SIG-M5 (cell line): Measurements from ENCODE around the gene CPSF7.
"Not testable (repeated sequence)": the region's sequence is repeated elsewhere in the genome, so short reads cannot be mapped to it uniquely, and the experiment has no call there.

Experiments used
- DNase-seq: peaks from one replicate; lab custom pipeline; 2025; lab: John Stamatoyannopoulos, UW

Gene CPSF7, protein sequence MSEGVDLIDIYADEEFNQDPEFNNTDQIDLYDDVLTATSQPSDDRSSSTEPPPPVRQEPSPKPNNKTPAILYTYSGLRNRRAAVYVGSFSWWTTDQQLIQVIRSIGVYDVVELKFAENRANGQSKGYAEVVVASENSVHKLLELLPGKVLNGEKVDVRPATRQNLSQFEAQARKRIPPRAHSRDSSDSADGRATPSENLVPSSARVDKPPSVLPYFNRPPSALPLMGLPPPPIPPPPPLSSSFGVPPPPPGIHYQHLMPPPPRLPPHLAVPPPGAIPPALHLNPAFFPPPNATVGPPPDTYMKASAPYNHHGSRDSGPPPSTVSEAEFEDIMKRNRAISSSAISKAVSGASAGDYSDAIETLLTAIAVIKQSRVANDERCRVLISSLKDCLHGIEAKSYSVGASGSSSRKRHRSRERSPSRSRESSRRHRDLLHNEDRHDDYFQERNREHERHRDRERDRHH

DNA sequence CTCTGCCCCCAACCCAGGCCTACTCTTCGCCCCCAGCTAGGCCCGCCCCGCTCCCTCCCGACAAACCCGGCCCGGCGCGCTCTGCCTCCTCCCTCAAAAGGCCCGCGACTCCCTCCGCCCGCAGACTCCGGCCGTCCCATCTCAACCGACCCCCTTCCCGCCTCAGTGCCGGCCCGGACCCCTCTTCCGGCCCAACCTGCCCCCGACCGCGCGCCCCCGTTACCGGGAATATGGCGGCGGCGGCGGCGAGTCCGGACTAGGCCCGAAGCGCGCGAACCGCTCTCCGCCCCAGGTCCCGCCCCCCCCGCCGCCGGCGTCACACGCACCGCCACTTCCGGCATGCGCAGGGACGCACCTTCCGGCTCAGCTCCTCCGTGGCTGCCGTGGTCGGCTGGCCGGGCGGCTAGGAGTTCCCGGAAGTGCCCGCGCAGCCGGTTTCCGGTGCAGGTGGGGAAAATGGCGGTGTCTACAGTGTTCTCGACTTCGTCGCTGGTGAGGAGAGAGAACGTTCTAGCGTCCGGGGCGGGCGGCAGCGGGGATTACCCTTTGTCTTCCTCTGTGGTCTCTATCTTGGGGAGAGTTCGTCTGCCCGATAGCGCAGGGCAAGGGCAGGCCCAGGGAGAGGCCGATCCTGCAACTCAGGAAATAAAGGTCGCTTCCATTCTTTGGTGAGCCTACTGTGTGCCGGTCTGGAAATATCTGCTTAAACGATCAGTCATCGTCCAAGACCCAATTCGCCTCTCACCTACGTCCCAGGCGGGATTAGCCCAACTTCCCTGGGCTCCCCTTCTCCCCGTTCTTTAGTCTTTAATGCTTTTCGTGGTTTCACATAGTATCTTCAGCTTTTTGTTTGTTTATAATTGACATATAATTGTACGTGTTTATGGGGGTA lies at the start of gene CPSF7, which contains the start of gene SDHAF2:
Gene CPSF7 (minus strand): TSS at position 285 of the 892 bp plus-strand sequence. CDS start 740 bp downstream, outside the sequence.
Gene SDHAF2 (plus strand): TSS at position 434 of the 892 bp plus-strand sequence. CDS start 23 bp downstream, at position 457.
- DNase-seq, result peak; percentile 67

DNA sequence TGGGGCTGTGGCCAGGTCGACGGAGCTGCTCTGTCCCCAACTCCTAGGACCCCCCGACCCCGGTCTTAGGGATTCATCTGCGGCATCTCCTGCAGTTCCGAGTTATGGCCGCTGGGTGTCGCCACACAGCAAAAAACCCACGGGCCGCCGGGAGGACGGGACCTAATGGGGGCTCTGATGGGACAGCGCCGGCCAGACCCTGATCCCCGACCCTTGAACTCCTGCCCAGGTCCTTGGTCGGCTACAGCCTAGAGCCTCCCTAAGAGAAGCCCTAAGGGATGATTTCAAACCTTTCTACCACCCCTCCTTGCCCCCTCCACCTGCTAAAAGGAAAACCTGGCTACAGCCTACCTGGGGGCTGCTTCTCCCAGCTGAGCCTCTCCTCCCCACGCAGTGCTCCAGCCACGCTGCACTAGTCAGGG lies 48.0 kb upstream of the CPSF7 start:
- DNase-seq, result no peak

DNA sequence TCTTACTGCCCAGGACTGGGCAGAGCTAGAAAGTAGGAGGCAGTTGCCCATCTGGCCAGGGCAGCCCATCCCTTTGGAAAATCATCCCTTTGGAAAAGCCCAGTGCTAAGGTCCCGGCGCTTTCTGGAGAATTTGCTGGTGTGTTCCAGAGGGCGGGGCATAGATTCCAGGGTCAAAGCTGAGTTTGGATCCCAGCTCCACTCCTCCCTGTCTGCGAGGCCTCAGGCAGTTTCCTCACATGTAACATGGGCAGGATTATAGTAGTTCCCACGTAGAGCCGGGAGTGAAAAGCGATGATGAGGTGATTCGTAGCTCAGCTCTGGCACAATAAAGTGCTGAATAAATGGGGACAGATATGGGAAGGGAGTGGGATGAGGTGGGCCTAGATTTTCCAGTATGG lies 47.4 kb upstream of the CPSF7 start:
- DNase-seq, result no peak

DNA sequence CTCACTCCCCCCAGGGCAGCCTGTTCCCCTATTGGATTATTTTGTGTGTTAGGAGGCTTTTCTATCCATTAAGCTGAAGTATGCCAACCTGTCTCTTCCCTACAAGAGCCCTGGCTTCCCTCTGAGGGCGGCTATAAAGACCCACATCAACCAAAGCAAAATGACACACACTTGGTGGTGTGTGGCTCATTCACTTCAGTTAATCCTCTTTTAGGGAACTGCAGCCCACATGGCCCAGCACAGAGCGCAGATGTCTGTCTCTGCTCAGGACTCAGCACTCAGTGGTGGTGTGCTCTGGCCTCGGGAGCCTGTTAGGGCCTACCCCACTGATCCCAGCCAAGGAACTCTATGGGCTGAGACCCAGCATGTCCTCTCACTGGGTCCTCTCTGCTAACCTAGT lies 46.6 kb upstream of the CPSF7 start:
- no peak for DNase-seq

DNA sequence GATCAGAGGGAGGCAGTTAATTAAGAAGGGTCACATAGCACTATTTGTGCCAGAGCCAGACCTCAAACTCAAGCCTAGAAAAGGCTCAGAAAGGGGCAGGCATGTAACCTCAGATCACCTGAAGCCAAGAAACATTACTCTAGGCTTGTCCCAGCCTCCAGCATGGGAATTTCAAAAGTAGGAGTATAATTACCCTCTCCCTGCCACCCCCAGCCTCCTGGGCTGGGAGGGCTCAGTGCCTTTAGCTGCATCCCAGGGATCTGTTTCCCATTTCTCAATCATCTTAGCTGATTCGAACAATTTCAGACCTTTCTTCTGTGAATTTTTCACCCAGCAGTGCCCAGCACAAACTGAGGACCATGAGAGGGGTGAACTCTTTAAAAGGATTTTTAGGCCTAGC lies 45.7 kb upstream of the CPSF7 start:
- no peak for DNase-seq

DNA sequence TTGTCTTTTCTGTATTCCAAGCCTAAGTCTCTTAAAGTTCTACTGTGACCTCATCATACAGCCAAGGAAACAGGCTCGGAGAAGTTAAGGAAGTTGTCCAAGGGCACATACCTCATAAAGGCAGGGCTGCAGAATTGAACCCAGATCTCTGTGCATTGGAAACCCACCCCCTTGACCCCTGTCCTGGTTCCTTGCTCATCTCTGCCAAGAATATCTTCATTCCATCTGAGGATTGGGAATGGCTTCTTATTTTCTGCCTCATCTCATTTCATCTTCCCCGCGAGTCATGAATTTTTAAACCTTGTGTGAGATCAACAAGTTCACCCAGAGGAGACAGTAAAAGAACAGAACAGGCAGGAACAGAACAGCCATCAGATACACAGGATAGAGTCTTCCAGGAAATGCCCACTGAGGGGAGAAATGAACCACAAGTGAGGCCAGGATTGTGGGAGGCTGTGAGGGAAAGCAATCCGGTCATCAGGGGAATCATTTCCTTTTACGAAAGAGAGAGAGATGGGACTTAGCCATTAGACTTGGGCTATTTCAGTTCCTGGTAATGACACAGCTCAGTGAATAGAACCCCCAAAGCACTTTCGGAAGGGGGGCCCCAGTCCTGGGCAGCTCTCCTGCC lies 44.4 kb upstream of the CPSF7 start:
- DNase-seq, result no peak

DNA sequence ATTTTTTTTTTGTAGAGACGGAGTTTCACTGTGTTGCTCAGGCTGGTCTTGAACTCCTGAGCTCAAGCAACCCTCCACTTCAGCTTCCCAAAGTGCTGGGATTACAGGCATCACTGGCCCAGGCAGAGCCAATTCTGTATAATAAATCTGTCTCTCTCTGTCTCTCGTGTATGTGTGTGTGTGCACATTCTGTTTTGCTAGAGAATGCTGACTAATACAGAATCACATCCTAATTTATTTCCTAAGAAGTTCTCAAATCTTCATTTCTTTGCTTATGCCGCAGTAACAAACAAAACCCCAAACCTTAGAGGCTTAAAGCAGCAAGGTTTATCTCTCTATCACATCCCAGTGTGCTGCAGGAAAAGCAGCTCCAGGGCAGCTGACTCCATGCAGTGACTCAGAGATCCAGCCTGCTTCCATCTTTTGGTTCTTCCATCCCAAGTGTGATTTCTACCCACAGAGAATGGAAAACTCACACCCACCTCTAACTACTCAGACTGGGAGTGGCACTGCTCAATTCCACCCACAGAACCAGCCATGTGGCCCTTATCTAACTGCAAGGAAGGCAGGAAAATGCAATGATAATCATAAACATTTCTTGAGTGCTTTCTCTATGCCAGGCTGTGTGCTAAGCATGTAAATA lies 43.7 kb upstream of the CPSF7 start:
- no peak for DNase-seq

DNA sequence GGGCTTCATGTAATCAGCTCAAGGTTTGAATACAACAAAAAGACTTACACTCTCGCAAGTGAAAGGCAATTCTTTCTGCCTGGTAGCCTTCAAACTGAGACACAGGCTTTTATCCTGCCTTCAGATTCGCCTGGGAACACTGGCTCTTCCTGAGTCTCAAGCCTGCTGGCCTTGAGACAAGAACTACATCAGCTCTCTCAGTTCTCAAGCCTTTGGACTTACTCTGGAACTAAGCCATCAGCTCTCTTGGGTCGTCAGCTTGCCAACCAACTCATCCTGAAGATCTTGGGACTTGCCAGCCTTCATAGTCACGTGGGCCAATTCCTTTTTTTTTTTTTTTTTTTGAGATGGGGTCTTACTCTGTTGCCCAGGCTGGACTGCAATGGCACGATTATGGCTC lies 43.1 kb upstream of the CPSF7 start:
- no peak for DNase-seq

DNA sequence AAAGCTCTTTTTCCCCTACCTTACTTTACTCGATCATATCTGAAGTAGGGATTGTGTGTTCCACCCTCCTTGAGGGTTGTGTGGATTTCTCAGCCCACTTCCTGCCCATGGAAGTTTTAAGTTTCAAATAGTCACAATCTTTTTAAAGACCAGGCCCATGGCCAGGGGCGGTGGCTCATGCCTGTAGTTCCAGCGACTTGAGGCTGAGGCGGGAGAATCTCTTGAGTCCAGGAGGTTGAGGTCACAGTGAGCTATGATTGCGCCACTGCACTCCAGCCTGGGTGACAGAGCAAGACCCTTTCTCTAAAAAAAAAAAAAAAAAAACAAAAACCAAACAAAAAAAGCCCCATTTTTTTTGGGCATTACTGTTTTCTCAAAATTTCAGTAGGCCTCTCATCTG lies 42.5 kb upstream of the CPSF7 start:
- no peak for DNase-seq

DNA sequence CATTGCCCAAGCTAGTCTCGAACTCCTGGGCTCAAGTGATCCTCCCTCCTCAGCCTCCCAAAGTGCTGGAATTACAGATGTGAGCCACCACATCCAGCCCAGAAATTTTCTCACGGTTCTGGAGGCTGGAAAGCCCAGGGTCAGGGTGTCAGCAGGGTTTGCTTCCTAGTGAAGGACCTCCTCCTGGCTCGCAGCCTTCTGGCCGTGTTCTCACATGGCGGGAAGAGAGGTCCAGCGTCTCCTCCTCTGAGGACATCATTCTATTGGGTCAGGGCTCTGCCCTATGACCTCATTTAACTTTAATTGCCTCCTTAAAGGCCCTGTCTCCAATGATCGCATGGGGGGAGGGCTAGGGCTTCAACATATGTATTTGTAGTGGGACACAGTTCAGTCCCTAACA lies 38.2 kb upstream of the CPSF7 start:
- DNase-seq, result no peak

DNA sequence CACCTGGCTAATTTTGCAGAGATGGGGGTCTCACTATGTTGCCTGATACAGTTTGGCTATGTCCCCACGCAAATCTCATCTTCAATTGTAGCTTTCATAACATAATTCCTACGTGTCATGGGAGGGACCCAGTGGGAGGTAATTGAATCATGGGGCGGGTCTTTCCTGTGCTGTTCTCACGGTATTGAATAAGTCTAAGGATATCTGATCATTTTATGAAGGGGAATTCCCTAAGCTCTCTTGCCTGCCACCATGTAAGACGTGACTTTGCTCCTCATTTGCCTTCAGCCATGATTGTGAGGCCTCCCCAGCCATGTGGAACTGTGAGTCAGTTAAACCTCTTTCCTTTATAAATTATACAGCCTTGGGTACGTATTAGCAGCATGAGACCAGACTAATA lies 37.8 kb upstream of the CPSF7 start:
- not testable (repeated sequence) for DNase-seq

DNA sequence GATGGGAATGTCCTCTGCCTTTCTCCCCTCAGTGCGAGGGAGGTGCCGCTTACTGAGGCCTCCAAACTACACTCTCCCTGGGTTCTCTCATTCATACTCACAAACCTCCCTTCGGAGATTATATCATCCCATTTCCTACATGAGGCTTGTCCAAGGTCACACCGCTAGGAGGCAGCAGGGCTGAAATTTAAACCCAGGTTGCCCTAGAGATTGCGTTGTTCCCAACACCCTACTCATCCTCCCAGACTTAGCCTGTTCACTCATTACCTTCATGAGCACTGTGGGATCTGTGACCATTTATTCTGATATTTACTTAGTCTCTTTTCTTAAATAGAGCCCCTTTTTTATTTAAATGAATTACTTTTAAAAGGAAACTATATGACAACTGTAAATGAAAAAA lies 31.2 kb upstream of the CPSF7 start:
- no peak for DNase-seq

DNA sequence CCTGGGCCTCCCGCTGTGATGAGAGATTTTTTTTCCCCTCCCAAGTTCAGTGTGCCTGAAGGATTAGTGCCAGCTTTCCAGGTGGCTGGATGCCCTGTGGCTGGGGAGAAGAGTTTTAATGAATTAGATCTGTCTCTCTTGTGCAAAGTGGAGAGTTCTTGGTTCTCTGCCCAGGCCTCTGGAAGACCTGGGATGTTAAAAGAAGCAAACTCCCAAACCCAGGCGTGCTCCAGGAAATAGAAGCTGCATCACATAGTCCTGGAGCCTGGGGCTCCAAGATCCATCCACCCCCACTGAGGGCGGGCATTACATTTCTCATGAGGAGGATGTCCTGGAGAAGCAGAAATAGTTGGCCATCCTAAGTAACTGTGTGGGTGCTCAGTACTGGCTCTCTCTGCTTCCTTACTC lies 30.7 kb upstream of the CPSF7 start:
- DNase-seq, result no peak

DNA sequence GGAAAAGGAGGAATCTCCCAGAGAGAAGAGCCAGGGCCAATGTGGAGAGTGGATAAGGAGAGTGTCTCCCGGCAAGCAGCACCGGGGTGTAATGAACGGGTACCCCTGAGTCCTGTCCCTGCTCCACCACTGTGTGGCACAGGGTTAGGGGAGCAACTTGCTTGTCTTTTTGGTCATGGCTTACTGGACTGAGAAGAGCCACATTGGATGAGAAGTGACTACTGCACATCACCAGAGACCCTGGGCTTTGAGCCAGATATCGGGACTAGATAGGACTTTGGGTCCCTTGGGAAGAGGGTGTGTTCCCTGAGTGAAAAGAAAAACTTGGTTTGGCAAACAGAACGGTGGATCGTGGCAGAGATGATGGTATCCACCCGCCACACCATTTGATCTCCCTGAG lies 24.7 kb upstream of the CPSF7 start:
- no peak for DNase-seq

DNA sequence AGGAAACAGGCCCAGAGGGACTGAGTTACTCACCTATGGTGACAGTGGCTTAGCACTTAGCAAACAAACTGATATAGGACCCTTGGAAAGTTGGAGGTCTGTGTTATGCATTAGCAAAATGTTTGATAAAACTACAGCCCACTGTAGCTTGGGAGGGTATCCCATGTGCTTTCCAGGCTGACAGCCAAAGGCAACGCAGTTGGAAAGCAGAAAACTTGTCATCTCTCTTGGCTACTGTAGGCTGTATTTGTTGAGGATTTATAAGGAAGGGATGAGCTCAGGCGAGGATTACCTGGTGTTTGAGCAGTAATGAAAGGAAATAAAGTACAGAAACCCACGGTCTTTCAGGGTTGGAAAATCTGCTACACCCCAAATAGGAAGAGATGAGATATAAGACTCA lies 23.9 kb upstream of the CPSF7 start:
- no peak for DNase-seq

DNA sequence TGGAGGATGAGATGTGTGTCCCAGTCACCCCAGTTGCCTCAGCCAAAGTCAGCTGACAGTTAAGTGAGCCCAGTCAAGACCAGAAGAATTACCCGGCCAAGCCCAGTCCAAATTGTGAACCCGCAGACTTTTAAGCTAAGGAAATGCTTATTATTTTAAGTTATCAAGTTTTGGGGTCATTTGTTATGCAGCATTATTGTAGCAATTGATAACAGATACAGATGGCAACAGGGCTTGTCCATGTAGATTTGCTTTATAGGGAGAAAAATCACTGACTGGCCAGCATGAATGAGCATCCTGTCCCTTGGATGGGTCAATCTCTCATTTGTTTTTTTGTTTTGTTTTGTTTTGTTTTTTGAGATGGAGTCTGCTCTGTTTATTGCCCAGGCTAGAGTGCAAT lies 23.1 kb upstream of the CPSF7 start:
- no peak for DNase-seq

DNA sequence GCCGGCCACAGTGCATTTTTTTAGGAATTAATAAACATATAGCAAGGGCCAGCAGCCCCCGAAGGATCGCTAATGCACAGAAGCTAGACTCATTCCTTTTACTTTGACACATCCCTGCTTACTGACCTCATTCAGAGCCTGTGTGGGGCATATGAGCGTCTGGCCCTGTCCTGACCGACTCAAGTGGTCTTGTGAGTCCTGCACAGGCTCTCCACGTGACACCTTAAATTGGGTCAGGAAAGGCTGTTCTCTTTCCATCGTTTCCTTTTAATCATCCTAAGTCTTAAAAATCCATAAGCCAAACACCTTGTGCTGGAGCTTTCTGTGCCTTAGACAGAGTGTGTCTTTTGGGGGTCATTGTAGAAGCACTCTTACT lies 18.8 kb upstream of the CPSF7 start:
- DNase-seq, result no peak

DNA sequence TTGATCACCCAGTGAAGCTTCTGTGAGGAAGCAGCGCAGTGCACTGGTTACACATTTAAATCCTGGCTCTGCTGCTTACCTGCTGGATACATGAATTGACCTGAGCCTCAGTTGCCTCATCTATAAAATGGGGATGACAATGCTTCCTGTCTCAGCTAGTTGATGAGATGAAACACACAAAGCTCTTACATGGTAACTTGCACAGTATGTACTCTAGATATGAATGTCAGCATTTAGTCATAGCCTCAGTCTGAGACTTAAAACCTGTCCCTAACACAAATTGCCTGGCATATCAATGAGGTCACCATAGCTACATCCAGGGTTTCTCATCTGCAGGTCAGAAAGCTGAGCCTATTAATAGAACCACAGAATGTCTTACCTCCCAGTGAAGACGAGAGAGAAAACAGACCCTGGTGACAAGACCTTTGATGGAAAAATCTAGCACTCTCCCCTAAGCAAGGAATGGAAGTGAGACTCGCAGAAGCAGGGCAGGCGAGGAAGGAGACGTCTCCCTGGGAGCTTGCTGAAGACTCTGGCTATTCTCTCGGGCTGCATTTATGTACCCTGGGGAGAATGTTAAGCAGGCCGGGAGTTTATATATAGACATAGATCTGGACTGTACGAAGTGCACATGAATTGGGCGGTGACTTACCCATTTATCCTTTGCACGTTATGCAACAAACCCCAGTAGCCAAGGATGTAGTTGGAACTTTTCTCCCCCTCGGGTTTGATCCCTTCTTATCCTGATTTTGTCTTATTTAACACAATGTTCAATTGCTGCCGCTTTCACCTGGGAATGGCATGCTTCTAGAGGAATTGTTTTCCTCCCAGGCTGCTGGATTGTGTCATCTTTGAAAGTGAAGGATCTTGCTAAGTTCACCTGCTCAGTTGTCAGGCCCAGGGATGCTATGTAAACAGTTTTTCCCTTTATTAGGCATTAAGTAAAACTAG lies 18.1 kb upstream of the CPSF7 start:
- no peak for DNase-seq

DNA sequence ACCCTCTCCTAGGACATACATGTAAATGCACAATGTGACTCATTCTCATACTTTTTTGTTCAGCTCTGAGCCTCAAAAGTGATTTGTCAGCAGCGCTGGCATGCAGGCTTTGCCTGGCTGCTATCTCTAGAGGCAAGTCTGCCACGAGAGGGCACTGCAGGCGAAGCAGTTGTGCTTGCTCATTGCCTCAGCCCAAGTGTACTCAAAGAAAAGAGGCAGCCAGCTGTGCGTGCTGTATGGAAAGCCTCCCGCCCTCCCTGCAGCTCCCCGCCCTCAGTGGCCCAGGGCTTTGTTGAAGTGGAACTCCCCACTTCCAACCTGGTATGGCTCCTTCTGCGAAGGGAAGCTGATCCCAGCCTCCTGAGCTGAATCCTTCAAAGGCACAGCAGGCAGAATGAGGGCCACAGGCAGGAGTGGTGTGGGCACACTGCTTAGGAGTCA lies 16.5 kb upstream of the CPSF7 start:
- DNase-seq, result no peak

DNA sequence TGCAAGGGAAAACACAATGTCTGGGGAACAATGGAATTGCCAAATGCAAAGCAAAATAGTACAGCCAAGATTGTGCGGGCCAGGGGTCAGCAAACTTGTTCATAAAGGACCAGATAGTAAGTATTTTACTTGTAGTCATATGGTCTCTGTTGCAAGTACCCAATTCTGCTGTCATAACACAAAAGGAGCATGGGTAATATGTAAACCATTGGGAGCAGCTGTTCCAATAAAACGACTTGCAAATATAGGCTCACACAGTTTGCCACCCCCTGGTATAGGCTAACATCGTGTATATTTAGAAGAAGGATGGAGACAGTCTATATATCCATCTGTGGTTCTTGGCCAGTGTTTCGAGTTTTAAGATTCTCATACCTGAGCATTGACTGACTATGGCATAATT lies 15.7 kb upstream of the CPSF7 start:
- no peak for DNase-seq

DNA sequence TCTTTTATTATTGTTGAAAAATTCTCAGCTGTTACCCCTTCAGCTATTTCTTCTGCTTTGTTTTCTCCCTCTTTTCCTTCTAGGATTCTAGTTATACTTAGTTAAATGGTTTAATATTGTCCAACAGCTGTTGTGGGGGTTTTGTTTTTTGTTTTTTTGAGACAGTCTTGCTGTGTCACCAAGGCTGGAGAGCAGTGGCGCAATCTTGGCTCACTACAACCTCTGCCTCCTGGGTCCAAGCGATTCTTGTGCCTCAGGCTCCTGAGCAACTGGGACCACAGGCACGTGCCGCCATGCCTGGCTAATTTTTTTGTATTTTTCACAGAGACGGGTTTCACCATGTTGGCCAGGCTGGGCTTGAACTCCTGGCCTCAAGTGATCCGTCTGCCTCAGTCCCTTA lies 12.8 kb upstream of the CPSF7 start:
- no peak for DNase-seq
